C4-2B (cell line): Measurements from ENCODE around the gene MYOZ1.
A peak's percentile ranks its signal among the peaks of the same experiment; 100 is the strongest.

Source experiments
- H3K27ac ChIP-seq: fragments of 450-650 bp; 2 replicates; pipeline ENCODE4 v1.5.1; 2017
- CTCF ChIP-seq: fragments of 450-650 bp; conservative IDR thresholded peaks from 2 replicates; pipeline ENCODE4 v1.5.1; 2017; ENCODE audit warnings: mild to moderate bottlenecking
- ZFX ChIP-seq: fragments of 450-650 bp; IDR thresholded peaks from 2 replicates; pipeline ENCODE4 v1.6.1; 2017

Gene MYOZ1

GRCh38 chr10:73590881-73591799 lies 50.1 kb downstream of the MYOZ1 start, which contains the start of gene USP54:
Gene USP54, minus strand, starts transcription at chr10:73591342. Its CDS starts 15,684 bp downstream, at chr10:73575658.
- TF ChIP-seq ZFX (no peak), CTCF (no peak)
- peak within 1 kb of the TSS; percentile 71; the same call in 1 of the 2 replicates for H3K27ac ChIP-seq

DNA sequence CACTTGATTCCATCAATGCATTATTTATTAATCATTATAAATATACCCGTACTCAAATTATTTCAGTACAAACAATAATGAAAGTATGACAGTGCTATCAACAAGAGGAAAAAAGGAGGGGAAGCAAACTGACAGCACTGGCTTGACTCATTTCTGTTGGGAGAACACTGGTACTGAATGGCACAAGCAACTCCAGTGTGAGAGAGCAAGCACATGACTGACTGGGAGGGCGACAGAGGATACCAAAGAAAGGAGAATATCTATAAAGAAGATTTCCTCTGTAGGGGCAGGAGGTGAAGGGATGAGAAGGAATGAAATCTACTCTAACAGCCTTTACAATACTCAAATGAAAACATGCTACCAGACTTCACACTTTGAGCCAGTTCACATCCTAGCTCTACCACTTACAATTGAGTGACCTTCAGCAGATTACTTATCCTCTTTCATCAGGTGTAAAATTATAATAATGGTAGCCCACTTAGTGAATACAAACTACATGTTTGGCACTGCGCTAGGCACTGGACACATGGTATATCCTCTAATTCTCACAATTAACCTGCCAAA lies 51.6 kb downstream of the MYOZ1 start:
- H3K27ac ChIP-seq: peak overlapping the region; percentile 78; the same call in 1 of the 2 replicates
- TF ChIP-seq CTCF: no peak
- no peak for TF ChIP-seq ZFX

- peak overlapping the region; percentile 89 for H3K27ac ChIP-seq
- no peak for TF ChIP-seq CTCF
- no peak for TF ChIP-seq ZFX
Measured at GRCh38 chr10:73588656-73589055, 52.6 kb downstream of the MYOZ1 start.

DNA sequence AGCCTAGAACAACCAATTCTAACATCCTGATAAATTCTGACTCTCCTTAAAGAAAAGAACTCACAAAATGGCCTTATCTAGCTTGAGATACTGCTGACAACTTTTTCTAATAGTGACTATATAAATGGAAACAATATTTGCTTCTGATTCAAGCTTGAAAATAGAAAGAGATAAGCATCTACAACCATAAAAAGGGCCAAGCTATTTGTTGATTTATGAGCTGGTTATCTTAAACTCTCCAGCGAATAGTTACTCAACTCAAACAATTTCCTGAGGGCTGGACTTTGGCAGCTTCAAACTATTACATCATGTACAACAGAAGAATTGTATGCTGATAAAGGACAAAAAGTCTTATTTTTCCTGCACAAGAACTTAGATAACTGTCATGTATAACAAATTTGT lies 54.7 kb downstream of the MYOZ1 start:
- no peak for TF ChIP-seq CTCF
- no peak for TF ChIP-seq ZFX
- peak overlapping the region; percentile 98 for H3K27ac ChIP-seq

DNA sequence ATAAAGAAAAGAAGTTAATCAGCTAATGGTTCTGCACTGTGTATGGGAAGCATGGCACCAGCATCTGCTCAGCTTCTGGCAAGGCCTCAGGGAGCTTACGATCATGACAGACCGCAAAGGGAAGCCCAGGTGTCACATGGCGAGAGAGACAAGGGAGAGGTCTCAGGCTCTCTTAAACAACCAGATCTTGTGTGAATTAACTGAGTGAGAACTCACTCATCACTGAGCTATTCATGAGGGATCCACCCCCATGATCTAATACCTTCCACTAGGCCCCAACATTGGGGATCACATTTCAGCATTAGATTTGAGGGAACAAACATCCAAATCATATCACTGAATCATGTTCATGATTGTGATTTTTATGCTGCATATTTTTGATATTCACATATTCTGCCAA lies 55.9 kb downstream of the MYOZ1 start:
- peak overlapping the region; percentile 99 for H3K27ac ChIP-seq
- TF ChIP-seq ZFX (no peak), CTCF (no peak)

DNA sequence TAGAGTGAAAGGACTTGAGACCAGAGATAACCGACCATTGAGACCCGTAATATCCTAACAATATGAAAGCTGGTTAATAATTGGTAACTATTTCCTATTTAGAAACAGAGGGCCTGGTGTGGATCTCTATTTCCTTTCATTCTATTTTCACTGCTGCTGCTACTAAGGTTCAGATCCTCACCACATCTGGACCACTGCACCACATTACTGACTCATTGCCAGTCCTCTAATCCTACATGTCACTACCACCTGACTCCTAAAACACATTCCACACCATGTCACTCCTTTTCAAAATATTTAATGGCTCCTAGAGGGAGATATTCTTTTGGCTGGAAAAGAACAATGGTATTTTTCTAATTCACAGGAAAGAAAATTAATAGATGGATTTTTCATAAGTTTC lies 56.5 kb downstream of the MYOZ1 start:
- H3K27ac ChIP-seq: peak overlapping the region; percentile 99
- TF ChIP-seq ZFX (no peak), CTCF (no peak)

DNA sequence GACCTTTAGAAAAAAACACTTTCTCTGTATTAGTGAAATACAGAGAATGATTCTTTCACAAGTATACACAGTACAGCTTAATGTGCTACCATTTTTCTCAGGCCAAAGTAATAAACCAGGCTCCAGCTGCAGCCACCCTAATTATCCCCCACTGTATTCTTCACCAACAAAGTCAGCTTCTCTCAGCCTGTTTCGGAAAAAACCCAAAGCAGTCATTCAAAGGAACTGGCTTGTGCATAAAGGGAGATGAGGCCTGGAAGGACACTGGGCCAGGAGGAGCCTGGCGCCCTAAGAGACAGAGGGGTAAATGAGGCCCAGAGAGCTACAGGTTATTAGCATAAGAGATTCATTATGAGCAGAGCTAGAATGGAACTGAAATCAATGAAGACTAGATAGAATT lies 59.4 kb downstream of the MYOZ1 start:
- no peak for TF ChIP-seq ZFX
- TF ChIP-seq CTCF: no peak
- peak overlapping the region; percentile 13; the same call in 1 of the 2 replicates for H3K27ac ChIP-seq
